PC-9 (cell line): ENCODE results near the gene KCNK3. TPM values are rescaled to one million over a fixed set of nuclear protein-coding genes. Genes with fewer than 3 reads are reported as not detected.

Experiments
- BruUV-seq: library from RNA; stranded (reverse); fragments of 400-500 nt; replicated peaks from 2 replicates; lab custom pipeline; 2021; lab: Mats Ljungman, UMichigan
- CTCF ChIA-PET: fragments of 300-600 bp; sonication (Branson Sonifier 250); formaldehyde crosslinking; loops from one replicate; lab custom pipeline; 2022; ENCODE audit warnings: antibody characterized with exemption; lab: Charles Lee
- POLR2A ChIA-PET: fragments of 300-600 bp; sonication (Branson Sonifier 250); formaldehyde crosslinking; loops from one replicate; lab custom pipeline; 2022; ENCODE audit warnings: antibody characterized with exemption; ENCODE audit not compliant: unreplicated experiment; lab: Charles Lee
- DNase-seq, 2 experiments: peaks; one replicate each; pipeline versions ENCODE4 v3.0.0 to v3.0.0-alpha.2; 2015 to 2022; ENCODE audit warnings: mixed read lengths in 1 of 2
- H2AFZ ChIP-seq: fragments of 200-600 bp; sonication (generic); 2 replicates; pipeline ENCODE4 v1.8.1; 2017; ENCODE audit warnings: antibody characterized with exemption
- H3F3A ChIP-seq: fragments of 200-600 bp; sonication (generic); 2 replicates; pipeline ENCODE4 v1.8.1; 2017; ENCODE audit warnings: antibody characterized with exemption, mild to moderate bottlenecking, low read depth; ENCODE audit not compliant: insufficient read depth
- H3K27ac ChIP-seq: fragments of 200-600 bp; sonication (generic); 2 replicates; pipeline ENCODE4 v1.6.1; 2016; ENCODE audit warnings: mixed run types
- H3K27me3 ChIP-seq: fragments of 200-600 bp; sonication (generic); 2 replicates; pipeline ENCODE4 v1.6.1; 2016; ENCODE audit warnings: low read depth, mixed run types; ENCODE audit not compliant: insufficient read depth
- H3K36me3 ChIP-seq: fragments of 200-600 bp; sonication (generic); 2 replicates; pipeline ENCODE4 v1.6.1; 2016; ENCODE audit warnings: low read depth, mixed run types
- H3K4me1 ChIP-seq: fragments of 200-600 bp; sonication (generic); replicated peaks from 2 replicates; pipeline ENCODE4 v1.6.1; 2016; ENCODE audit warnings: mixed run types; ENCODE audit not compliant: insufficient read depth
- H3K4me2 ChIP-seq: fragments of 200-600 bp; sonication (generic); 2 replicates; pipeline ENCODE4 v1.6.1; 2017; ENCODE audit warnings: mixed run types
- H3K4me3 ChIP-seq: fragments of 200-600 bp; sonication (generic); 2 replicates; pipeline ENCODE4 v1.6.1; 2016; ENCODE audit warnings: mixed run types
- H3K79me2 ChIP-seq: fragments of 200-600 bp; sonication (generic); 2 replicates; pipeline ENCODE4 v1.6.1; 2017; ENCODE audit warnings: low read depth, mixed run types
- H3K9me2 ChIP-seq: fragments of 200-600 bp; sonication (generic); 2 replicates; pipeline ENCODE4 v1.8.1; 2017; ENCODE audit warnings: mild to moderate bottlenecking; ENCODE audit not compliant: insufficient read depth
- H3K9me3 ChIP-seq: fragments of 200-600 bp; sonication (generic); 2 replicates; pipeline ENCODE4 v1.8.1; 2016; ENCODE audit warnings: low read depth; ENCODE audit not compliant: insufficient read depth
- H4K20me1 ChIP-seq: fragments of 200-600 bp; sonication (generic); 2 replicates; pipeline ENCODE4 v1.8.1; 2017; ENCODE audit not compliant: insufficient read depth
- EZH2 ChIP-seq: fragments of 200-600 bp; sonication (generic); IDR thresholded peaks from 2 replicates; pipeline ENCODE4 v1.8.0; 2017; ENCODE audit warnings: antibody characterized with exemption, low read depth
- intact Hi-C: fragments of 100-400 bp; cut with micrococcal nuclease; formaldehyde crosslinking; loops from one replicate; pipeline ENCODE4 v1.10.0; 2022; ENCODE audit not compliant: unreplicated experiment
- total RNA-seq: library from RNA; stranded (reverse); gene quantifications from 2 replicates; pipeline ENCODE4 v1.2.3, GENCODE V29; 2021
- TF ChIP-seq, protein P1 (sequence below): fragments of 200-600 bp; sonication (generic); conservative IDR thresholded peaks from 2 replicates; pipeline ENCODE4 v1.6.1; 2017; ENCODE audit warnings: mixed run types, antibody characterized with exemption, mild to moderate bottlenecking, moderate library complexity

KCNK3 gene
- total RNA-seq, 1 experiment from 2014 or later, result not detected

DNA sequence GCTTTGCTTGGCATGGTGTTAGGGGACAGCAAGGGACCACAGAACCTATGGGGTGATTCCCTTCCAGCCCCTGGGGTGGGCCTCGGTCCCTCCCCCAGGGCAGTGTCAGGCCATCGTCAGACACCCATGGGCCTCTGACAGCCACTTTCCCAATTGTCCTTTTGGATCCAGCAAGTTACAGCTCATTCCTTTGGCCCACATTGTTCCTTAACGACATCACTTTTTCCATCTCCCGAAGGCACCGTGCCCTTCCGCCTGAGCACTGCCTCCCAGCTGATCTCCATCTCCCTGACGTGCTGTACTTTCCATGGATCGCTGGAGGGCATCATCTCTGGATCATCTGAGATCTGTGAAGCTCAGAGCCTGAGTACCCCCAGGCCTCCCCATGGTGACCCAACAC lies 10.4 kb upstream of the KCNK3 start:
- Histone ChIP-seq H3K27me3 (no peaks in the 10 kb centered on the region; the same call in 1 of the 2 replicates), H3K27ac (no peak overlapping the region), H3K4me1 (peaks cover 8% of the 10 kb centered on the region), H3K36me3 (no peaks in the 10 kb centered on the region), H3K9me3 (no peaks in the 10 kb centered on the region), H2AFZ (no peak overlapping the region), H3F3A (no peaks in the 10 kb centered on the region), H3K79me2 (no peaks in the 10 kb centered on the region), H3K9me2 (no peaks in the 10 kb centered on the region), H4K20me1 (no peaks in the 10 kb centered on the region), H3K4me2 (no peak overlapping the region), H3K4me3 (no peak overlapping the region)
- TF ChIP-seq EZH2, result no peak
- TF ChIP-seq, protein P1, sequence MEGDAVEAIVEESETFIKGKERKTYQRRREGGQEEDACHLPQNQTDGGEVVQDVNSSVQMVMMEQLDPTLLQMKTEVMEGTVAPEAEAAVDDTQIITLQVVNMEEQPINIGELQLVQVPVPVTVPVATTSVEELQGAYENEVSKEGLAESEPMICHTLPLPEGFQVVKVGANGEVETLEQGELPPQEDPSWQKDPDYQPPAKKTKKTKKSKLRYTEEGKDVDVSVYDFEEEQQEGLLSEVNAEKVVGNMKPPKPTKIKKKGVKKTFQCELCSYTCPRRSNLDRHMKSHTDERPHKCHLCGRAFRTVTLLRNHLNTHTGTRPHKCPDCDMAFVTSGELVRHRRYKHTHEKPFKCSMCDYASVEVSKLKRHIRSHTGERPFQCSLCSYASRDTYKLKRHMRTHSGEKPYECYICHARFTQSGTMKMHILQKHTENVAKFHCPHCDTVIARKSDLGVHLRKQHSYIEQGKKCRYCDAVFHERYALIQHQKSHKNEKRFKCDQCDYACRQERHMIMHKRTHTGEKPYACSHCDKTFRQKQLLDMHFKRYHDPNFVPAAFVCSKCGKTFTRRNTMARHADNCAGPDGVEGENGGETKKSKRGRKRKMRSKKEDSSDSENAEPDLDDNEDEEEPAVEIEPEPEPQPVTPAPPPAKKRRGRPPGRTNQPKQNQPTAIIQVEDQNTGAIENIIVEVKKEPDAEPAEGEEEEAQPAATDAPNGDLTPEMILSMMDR, result no peak
- intact Hi-C loops, result no loop called here
- BruUV-seq, result no TSS peak
- POLR2A ChIA-PET, result interaction anchor here (0.6 kb wide), 1 partner anchor 657 kb away, joined by 3 read pairs; no protein-coding TSS in a partner anchor
- CTCF ChIA-PET, result no interaction called here
- no peak for DNase-seq

DNA sequence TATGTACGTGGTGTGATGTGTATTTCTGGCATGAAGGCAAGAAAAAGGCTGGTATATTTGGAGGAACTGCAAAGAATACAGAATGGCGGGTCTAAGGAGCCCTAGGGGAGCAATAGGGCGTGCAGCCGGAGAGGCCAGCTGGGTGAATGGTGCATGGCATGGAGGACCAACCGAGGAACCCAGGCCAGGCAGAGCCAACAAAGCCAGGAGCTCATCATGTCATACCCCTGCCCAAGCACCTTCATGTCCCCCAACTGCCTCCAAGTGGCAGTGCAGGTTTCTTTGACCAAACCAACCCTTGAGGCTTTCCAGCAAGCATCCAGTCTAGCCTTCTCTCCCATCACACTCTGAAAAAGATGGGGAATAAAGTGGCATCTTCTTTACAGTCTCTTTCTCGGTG lies 8.9 kb upstream of the KCNK3 start:
- H3K27me3 ChIP-seq, result no peaks in the 10 kb centered on the region; the same call in 1 of the 2 replicates
- intact Hi-C loops, result no loop called here
- H3K9me2 ChIP-seq, result no peaks in the 10 kb centered on the region
- H3K4me3 ChIP-seq, result no peak overlapping the region
- no TSS peak for BruUV-seq
- no peaks in the 10 kb centered on the region for H3K9me3 ChIP-seq
- H3F3A ChIP-seq, result no peaks in the 10 kb centered on the region
- H3K79me2 ChIP-seq, result no peaks in the 10 kb centered on the region
- no peak for TF ChIP-seq EZH2
- TF ChIP-seq, protein P1, result no peak
- DNase-seq, result no peak
- ChIA-PET POLR2A (no interaction called here), CTCF (no interaction called here)
- no peak overlapping the region for H3K27ac ChIP-seq
- H3K36me3 ChIP-seq, result no peaks in the 10 kb centered on the region
- H3K4me1 ChIP-seq, result no peaks in the 10 kb centered on the region
- H2AFZ ChIP-seq, result no peak overlapping the region
- no peak overlapping the region for H3K4me2 ChIP-seq
- no peaks in the 10 kb centered on the region for H4K20me1 ChIP-seq

GRCh38 chr2:26685341-26685740 lies 7.2 kb upstream of the KCNK3 start:
- no peak overlapping the region for H3K4me2 ChIP-seq
- H2AFZ ChIP-seq, result no peak overlapping the region
- no peaks in the 10 kb centered on the region for H3K36me3 ChIP-seq
- ChIA-PET CTCF (no interaction called here), POLR2A (no interaction called here)
- no peaks in the 10 kb centered on the region for H3K4me1 ChIP-seq
- H3K27ac ChIP-seq, result no peak overlapping the region
- no TSS peak for BruUV-seq
- no peak for DNase-seq
- intact Hi-C loops, result no loop called here
- H4K20me1 ChIP-seq, result no peaks in the 10 kb centered on the region
- no peaks in the 10 kb centered on the region; the same call in 1 of the 2 replicates for H3K27me3 ChIP-seq
- TF ChIP-seq, protein P1, result no peak
- TF ChIP-seq EZH2, result no peak
- no peaks in the 10 kb centered on the region for H3K9me3 ChIP-seq
- H3K9me2 ChIP-seq, result no peaks in the 10 kb centered on the region
- no peak overlapping the region for H3K4me3 ChIP-seq
- no peaks in the 10 kb centered on the region for H3F3A ChIP-seq
- H3K79me2 ChIP-seq, result no peaks in the 10 kb centered on the region
